Activated T-cell treated with anti-CD3 and anti-CD28 coated beads, Interleukin-2, amount 50 U/mL, for 72 hours (primary cell): ENCODE measurements around the gene UBASH3A. TPM values are rescaled to one million over a fixed set of nuclear protein-coding genes. Genes with fewer than 3 reads are reported as not detected.

ENCODE experiments used
- ATAC-seq, 2 donors: fragments of 150-1000 bp; cut with Tn5 transposase; replicated peaks in 1 of 2; 2 replicates each; pipeline ENCODE4 v1.10.0; 2021; ENCODE audit warnings: moderate library complexity in 2 of 2, mild to moderate bottlenecking in 1 of 2
- DNase-seq, 2 donors: peaks; one replicate each; pipeline ENCODE4 v3.0.0; 2021 to 2022; ENCODE audit warnings: mixed read lengths in 1 of 2
- H3K27ac Mint-ChIP-seq: one replicate; pipeline ENCODE4 v1.8.0; 2022; ENCODE audit warnings: mild to moderate bottlenecking, moderate library complexity, mixed read lengths
- H3K27me3 Mint-ChIP-seq: one replicate; pipeline ENCODE4 v1.8.0; 2022; ENCODE audit warnings: low read depth, mixed read lengths
- H3K36me3 Mint-ChIP-seq, 2 donors: one replicate each; pipeline ENCODE4 v1.8.0; 2022; ENCODE audit warnings: mixed read lengths in 2 of 2, mild to moderate bottlenecking in 1 of 2; ENCODE audit not compliant: insufficient read depth in 2 of 2
- H3K4me1 Mint-ChIP-seq: one replicate; pipeline ENCODE4 v1.8.0; 2022; ENCODE audit warnings: low read depth, mixed read lengths
- H3K4me3 Mint-ChIP-seq, 2 donors: one replicate each; pipeline ENCODE4 v1.8.0; 2022; ENCODE audit warnings: mild to moderate bottlenecking in 2 of 2, mixed read lengths in 2 of 2, moderate library complexity in 2 of 2
- H3K9me3 Mint-ChIP-seq, 2 donors: one replicate each; pipeline ENCODE4 v1.8.0; 2022; ENCODE audit warnings: mixed read lengths in 2 of 2
- total RNA-seq, 2 donors: library from RNA; stranded (reverse); gene quantifications; one replicate each; pipeline ENCODE4 v1.2.3, GENCODE V29; 2022

The UBASH3A gene
- total RNA-seq, 2 donors from 2014 or later: 54.5 to 57.4 TPM

- ATAC-seq (no peak), DNase-seq (no peak)
- H3K36me3 Mint-ChIP-seq: peaks cover 0 to 14% of the 10 kb centered on the region in 2 donors
- no peak within 1 kb of the TSS for H3K4me3 Mint-ChIP-seq
- no peaks in the 10 kb centered on the region for H3K9me3 Mint-ChIP-seq
- H3K27me3 Mint-ChIP-seq: no peaks in the 10 kb centered on the region
- peaks cover 48% of the 10 kb centered on the region for H3K4me1 Mint-ChIP-seq
- no peak within 1 kb of the TSS for H3K27ac Mint-ChIP-seq
Observed at GRCh38 chr21:42366292-42367010, 37.3 kb upstream of the UBASH3A start, which contains the start of gene TFF1. Gene TFF1 (minus strand): TSS chr21:42366535. CDS start chr21:42366495, 40 bp downstream.

DNA sequence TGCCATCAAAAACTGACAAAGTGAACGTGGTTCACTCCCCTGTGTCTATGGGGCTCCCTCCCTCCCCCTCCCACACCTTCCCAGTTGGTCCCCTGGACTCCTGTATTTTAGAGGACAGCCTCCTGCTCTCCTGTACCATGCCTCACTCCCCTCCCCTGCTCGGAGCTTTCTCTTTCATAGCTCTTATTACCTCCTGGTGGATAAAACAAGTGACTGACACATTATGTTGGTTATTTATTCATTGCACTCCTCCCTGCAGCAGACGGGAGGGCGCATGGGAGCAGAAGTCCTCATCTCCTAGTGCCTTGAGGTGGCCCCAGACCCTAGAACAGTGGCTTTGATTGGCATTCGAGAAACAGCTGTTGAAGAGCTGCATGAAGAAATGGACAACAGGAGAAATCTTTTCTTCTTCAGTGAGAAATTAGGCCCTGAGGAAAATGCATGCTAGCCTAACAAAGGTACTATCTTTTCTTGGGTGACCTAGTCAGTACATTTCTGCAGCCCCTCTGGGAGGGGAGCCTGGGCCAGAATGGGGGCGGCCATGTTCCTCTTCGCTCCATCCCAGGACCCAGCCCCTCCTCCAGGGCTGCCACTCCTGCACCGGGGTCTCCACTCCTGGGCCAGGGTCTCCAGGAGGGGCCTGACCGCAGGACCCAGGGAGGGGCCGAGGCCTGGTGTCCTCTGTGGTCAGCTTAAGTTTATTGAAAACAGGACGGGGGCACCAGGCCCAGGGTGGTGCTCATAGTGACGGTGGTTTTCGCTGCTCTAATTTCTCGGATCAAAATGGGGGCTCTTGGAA, 36.1 kb upstream of the UBASH3A start:
- Mint-ChIP-seq H3K27me3 (no peaks in the 10 kb centered on the region), H3K4me1 (peaks cover 59% of the 10 kb centered on the region), H3K27ac (peak overlapping the region; percentile 78), H3K4me3 (peak overlapping the region in 1 of 2 donors; percentile 36), H3K9me3 (no peaks in the 10 kb centered on the region), H3K36me3 (peaks cover 3 to 25% of the 10 kb centered on the region in 2 donors)
- DNase-seq (no peak), ATAC-seq (no peak)

DNA sequence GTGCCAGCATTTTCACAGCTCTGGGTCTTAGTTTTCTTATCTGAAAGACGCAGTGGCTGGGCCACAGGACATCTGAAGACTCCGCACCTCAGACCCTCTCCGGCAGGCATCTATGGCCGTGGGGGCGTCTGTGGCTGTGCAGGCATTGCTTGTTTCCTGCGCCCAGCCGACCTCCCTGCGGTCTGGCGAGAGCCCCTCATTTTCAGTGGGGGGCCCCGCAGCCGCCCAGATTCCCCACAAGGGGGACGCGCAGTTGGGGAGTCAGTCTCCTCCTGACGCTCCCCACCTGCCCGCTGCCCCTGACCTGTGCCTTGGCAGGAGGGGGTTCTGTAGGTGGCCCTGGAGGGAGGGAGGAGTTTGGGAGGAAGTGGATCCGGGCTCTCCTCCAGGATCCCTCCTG, 33.9 kb upstream of the UBASH3A start:
- Mint-ChIP-seq H3K27ac (no peak overlapping the region), H3K36me3 (peaks cover 3 to 31% of the 10 kb centered on the region in 2 donors)
- ATAC-seq: no peak

GRCh38 chr21:42370894-42371654, 32.6 kb upstream of the UBASH3A start:
- H3K4me1 Mint-ChIP-seq: peaks cover 74% of the 10 kb centered on the region
- no peaks in the 10 kb centered on the region for H3K9me3 Mint-ChIP-seq
- H3K27ac Mint-ChIP-seq: peak overlapping the region; percentile 24
- DNase-seq: no peak
- peak overlapping the region; percentile 7 to 75 for H3K4me3 Mint-ChIP-seq
- no peak for ATAC-seq
- peaks cover 3 to 31% of the 10 kb centered on the region in 2 donors for H3K36me3 Mint-ChIP-seq
- no peaks in the 10 kb centered on the region for H3K27me3 Mint-ChIP-seq

More for the DNA sequence above, 33.9 kb upstream of the UBASH3A start:
- Mint-ChIP-seq H3K4me1 (peaks cover 67% of the 10 kb centered on the region), H3K9me3 (no peaks in the 10 kb centered on the region), H3K27me3 (no peaks in the 10 kb centered on the region), H3K4me3 (no peak overlapping the region)
- DNase-seq: no peak

GRCh38 chr21:42373196-42373907, 30.4 kb upstream of the UBASH3A start:
- Mint-ChIP-seq H3K36me3 (peaks cover 9 to 32% of the 10 kb centered on the region in 2 donors), H3K27me3 (no peaks in the 10 kb centered on the region), H3K9me3 (no peaks in the 10 kb centered on the region), H3K4me1 (peaks cover 62% of the 10 kb centered on the region), H3K4me3 (peak overlapping the region; percentile 62 to 75), H3K27ac (peak overlapping the region; percentile 82)
- peak; percentile 65 to 74 for DNase-seq
- peak; percentile 78 for ATAC-seq

- DNase-seq (no peak), ATAC-seq (peak; percentile 4 to 6)
- H3K4me3 Mint-ChIP-seq: peak overlapping the region; percentile 68 to 75
- H3K27ac Mint-ChIP-seq: peak overlapping the region; percentile 95
- peaks cover 56% of the 10 kb centered on the region for H3K4me1 Mint-ChIP-seq
- no peaks in the 10 kb centered on the region for H3K9me3 Mint-ChIP-seq
- peaks cover 9 to 30% of the 10 kb centered on the region in 2 donors for H3K36me3 Mint-ChIP-seq
- H3K27me3 Mint-ChIP-seq: no peaks in the 10 kb centered on the region
Observed at GRCh38 chr21:42373908-42374455, 29.7 kb upstream of the UBASH3A start.

DNA sequence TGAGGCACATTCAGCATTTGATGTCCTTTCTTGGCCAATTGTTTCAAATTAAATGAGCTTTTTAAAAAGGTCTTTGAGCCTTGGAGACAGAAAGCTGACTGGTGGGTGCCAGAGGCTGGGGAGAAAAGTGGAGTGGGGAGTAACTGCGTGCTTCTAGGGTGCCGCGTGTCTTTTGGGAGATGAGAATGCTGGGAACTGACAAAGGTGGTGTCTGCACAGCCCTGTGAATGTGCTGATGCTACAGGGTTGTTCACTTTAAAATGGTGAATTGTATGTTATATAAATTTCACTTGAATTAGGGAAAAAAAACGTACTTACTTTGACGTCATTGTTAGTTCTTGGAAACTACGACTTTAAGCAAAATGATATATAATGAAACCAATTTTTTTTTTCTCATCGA, 29.2 kb upstream of the UBASH3A start:
- Mint-ChIP-seq H3K27me3 (no peaks in the 10 kb centered on the region), H3K4me3 (peak overlapping the region; percentile 68 to 75), H3K4me1 (peaks cover 52% of the 10 kb centered on the region), H3K9me3 (no peaks in the 10 kb centered on the region), H3K36me3 (peaks cover 9 to 26% of the 10 kb centered on the region in 2 donors), H3K27ac (peak overlapping the region; percentile 95)
- peak in 1 of 2 donors; percentile 17 for DNase-seq
- peak; percentile 40 to 52 for ATAC-seq

DNA sequence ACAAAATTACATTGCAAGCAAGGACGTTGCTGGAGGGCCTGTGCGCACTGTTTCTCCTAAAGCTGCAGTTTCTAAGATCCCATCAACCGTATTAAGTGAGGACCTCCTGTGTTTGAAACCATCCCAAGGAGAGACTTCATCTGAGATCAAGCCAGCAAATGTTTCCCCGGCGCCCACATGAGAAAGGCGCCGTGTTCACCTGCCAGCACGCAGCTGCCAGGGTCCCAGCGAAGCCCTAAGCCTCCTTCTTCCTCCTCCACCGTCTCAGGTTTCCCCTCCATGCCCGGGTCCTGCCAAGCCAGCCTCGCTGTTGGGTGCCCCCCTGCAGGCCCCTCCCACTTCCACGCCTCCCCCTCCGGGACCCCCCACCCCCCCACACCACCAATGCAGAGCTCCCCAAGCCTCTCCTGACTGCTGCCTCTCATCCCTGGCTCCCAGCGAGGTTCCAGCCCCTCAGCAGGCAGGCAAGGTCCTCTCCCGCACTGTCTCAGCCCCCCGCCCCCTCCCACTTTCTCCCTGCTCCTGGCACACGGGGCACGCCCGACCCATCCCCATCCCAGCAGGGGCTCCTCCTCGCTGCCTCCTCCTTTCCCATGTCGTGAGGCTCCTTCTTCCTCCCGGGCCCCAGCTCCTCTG, 28.7 kb upstream of the UBASH3A start:
- Mint-ChIP-seq H3K27ac (peak overlapping the region; percentile 95), H3K4me1 (peaks cover 52% of the 10 kb centered on the region), H3K36me3 (peaks cover 9 to 26% of the 10 kb centered on the region in 2 donors), H3K27me3 (no peaks in the 10 kb centered on the region), H3K9me3 (no peaks in the 10 kb centered on the region), H3K4me3 (peak overlapping the region; percentile 75)
- DNase-seq (no peak), ATAC-seq (peak; percentile 39 to 48)

GRCh38 chr21:42375506-42375905, 28.2 kb upstream of the UBASH3A start:
- Mint-ChIP-seq H3K4me3 (peak overlapping the region; percentile 75), H3K4me1 (peaks cover 50% of the 10 kb centered on the region), H3K27ac (peak overlapping the region; percentile 95), H3K36me3 (peaks cover 9 to 26% of the 10 kb centered on the region in 2 donors), H3K9me3 (no peaks in the 10 kb centered on the region), H3K27me3 (no peaks in the 10 kb centered on the region)
- ATAC-seq (no peak), DNase-seq (no peak)

GRCh38 chr21:42375966-42376337, 27.8 kb upstream of the UBASH3A start:
- ATAC-seq: no peak
- Mint-ChIP-seq H3K36me3 (peaks cover 9 to 23% of the 10 kb centered on the region in 2 donors), H3K27ac (no peak overlapping the region), H3K27me3 (no peaks in the 10 kb centered on the region), H3K9me3 (no peaks in the 10 kb centered on the region), H3K4me1 (peaks cover 46% of the 10 kb centered on the region), H3K4me3 (peak overlapping the region; percentile 75)
- DNase-seq: no peak

DNA sequence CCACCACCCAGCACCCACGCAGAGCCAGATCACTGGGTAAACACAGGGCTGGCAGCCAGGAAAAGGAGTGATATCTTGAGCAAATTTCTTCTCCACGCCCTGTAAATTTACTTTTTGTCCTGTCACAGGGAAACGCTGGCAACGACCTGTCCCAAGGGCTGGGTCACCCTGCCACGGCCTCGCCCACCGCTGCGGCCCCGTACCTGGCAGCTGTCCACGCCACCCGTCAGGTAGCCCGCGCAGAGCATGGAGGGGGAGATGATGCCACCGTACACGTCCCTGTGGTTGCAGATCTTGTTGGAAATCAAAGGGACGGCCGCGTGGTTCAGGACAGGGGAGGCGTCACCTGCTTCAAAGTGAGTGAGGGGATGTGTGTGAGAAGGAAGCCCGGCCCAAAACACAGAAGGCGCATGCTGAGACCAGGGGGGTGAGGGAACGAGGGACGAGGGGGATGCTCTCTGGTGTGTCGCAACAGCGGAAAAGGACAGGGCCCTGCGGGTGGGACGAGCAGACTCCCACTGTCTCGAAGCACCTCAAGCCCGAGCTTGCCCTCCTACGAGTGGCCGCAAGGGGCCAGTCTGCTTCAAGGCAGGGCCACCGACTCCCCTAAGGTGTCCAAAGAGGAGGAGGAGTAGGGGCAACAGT, 27.2 kb upstream of the UBASH3A start:
- ATAC-seq: no peak
- Mint-ChIP-seq H3K4me3 (peak overlapping the region in 1 of 2 donors; percentile 37), H3K9me3 (peaks cover under 1% of the 10 kb centered on the region in 2 donors), H3K27ac (no peak overlapping the region), H3K4me1 (peaks cover 43% of the 10 kb centered on the region), H3K27me3 (no peaks in the 10 kb centered on the region), H3K36me3 (peaks cover 11 to 20% of the 10 kb centered on the region in 2 donors)
- no peak for DNase-seq
